ENCODE measurements around the gene BAHCC1. TPM values are rescaled to one million over a fixed set of nuclear protein-coding genes. Genes with fewer than 3 reads are reported as not detected.
"Not testable (repeated sequence)": the region's sequence is repeated elsewhere in the genome, so short reads cannot be mapped to it uniquely, and the experiment has no call there.

BAHCC1 gene
- polyA plus RNA-seq, 5 donors, result 14.1 to 27.2 (median 20.0) TPM

GRCh38 chr17:81425716-81426392 lies 30.6 kb downstream of the BAHCC1 start:
- DNase-seq, result not testable (repeated sequence)

GRCh38 chr17:81426393-81427172 lies 31.3 kb downstream of the BAHCC1 start:
- DNase-seq, result no peak

- DNase-seq, result no peak
Observed at GRCh38 chr17:81427173-81428120, 32.2 kb downstream of the BAHCC1 start.

DNA sequence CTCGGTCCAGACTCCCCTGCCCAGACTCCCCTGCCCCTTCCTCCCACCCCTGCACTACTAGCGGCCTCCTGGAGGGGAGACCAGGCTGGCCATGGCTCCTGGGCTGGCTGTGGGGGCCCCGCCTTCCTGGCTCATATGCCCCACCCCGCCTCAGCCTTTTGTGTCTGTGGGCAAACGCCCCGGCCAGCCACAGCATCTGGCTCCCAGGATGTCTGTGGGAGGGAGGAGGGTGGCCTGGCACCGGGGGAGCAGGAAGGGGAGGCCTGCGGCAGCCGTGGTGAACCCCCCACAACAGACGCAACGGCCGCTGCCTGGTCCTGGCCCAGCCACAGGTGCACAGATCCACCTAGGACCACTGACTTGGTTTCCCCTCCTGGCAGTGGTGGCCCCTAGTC lies 32.9 kb downstream of the BAHCC1 start:
- no peak for DNase-seq

- DNase-seq, result no peak
Observed at GRCh38 chr17:81428516-81428915, 33.3 kb downstream of the BAHCC1 start.

- DNase-seq, result peak; percentile 88 to 89
Observed at GRCh38 chr17:81428948-81429774, 33.9 kb downstream of the BAHCC1 start.

DNA sequence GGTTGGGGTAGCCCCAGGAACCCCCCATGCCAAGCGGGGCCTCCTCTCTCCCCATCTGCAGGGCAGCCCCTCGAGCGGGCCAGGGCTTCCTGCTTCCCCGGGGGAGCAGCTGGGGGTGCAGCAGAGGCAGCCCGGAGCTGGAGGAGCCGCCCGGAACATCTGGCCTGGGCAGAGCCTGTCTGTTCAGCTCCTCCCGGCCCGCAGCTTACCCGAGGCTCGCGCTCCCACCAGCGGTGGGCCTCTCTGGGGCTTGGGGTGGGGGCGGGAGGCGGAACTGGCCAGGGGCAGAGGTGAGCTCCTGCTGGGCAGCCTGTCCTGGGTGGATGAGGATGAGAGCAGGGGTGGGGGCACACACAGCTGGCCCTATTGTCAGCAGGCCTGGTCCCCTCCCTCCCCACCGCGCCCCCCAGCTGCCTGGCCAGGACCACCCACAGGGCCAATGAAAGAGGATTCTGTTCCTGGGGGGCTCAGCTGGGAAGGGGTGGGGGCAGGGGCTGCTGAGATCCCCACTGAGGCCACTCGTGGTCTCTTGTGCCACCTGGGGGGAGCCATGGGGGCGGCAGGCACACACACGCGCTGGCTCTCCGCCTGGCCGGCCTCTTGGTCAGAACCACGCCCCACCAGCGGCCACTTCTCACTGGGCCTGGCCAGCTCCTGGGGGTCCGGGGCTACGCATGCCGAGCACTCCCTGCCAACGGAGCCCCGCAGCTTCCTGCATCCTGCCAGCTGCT lies 34.7 kb downstream of the BAHCC1 start:
- peak; percentile 64 to 71 for DNase-seq

GRCh38 chr17:81431545-81432482 lies 36.6 kb downstream of the BAHCC1 start:
- no peak for DNase-seq

GRCh38 chr17:81432941-81433340 lies 37.7 kb downstream of the BAHCC1 start:
- no peak for DNase-seq

- no peak for DNase-seq
Observed at GRCh38 chr17:81433656-81434055, 38.4 kb downstream of the BAHCC1 start.

DNA sequence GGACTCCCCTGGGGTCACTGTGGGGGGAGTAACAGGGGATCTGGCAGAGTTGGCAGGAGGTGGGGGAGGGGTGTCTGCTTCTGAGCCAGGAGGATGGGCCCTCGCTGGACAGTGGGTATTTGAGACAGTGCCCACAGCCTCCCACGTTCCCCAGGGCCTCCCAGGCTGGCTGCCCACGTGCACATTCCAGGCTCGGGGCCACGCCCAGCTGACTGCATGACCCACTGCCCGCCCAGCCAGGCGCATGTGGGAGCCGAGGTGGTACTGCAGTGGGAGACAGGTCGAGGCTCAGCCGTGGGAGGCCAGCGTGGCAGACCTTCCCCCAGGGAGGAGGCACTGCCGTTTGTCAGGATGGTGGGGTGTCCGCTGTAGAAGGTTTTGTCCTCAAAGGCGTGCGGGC lies 38.8 kb downstream of the BAHCC1 start:
- no peak for DNase-seq

DNA sequence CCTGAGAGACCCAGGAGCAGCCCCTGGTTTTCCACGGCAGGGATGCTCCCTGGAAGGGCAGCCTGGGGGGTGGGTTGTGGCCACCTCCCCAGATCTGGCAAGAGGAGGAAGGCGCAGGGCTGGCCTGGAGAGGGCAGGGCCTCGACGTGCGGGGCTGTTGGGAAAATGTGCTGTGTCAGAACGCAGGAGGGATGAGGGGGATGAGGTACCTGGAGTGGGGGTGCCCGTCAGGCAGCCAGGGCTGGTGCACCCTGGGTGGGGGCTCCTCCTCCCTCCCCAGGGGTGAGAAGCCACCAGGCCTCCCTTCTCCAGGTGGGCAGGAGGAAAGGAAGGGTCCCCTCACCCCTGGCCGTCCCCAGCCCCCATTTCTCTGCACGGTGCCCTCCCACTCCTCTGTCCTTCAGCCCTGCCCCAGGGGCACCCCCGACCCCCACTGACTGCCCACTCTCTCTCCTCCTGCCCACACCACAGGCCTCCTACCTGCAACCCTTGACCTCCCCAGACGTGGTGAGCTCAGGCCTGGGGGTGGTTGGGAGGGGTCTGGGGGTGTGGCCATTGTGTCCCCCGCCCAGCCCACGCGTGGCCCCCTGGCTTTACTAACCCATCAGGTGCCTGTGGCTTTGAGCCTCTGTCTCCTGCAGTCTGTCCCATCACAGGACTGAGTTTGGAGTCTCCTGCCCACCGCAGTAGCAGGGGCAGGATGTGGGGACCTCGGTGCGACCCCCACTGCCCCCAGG lies 39.6 kb downstream of the BAHCC1 start:
- no peak for DNase-seq

DNA sequence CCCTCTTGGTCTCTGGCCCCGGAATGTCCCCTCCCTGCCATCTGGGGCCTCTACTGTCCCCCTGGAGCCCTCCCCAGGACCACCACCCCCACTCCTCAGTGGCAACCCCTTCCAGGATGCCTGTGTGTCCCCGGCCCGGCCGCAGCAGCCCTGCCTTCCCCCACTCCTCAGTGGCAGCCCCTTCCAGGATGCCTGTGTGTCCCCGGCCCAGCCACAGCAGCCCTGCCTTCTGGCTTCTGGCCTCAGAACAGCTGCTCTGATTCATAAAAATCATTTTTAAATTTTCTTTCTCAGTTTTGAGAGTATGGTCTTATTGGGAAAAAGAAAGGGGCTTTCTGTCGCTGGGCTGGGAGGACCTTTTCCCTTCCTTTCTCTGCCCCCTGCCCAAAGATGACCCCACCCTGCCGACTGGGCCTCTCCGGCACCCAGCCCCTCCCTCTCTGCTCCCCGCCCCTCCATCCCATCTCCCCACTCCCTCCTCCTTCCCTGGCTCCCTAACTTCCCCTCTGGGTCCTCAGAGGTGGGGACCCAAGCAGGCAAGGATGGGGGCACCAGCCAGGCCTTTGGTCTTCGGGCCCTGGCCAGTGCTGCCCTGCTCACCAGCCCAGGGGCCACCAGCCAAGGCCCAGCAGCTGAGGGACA lies 40.5 kb downstream of the BAHCC1 start:
- no peak for DNase-seq

- DNase-seq, result peak; percentile 58 to 72
Observed at GRCh38 chr17:81436294-81436849, 41.1 kb downstream of the BAHCC1 start.

- no peak for DNase-seq
Observed at GRCh38 chr17:81437191-81437651, 42.0 kb downstream of the BAHCC1 start.

- no peak for DNase-seq
Observed at GRCh38 chr17:81438007-81438659, 42.9 kb downstream of the BAHCC1 start.

DNA sequence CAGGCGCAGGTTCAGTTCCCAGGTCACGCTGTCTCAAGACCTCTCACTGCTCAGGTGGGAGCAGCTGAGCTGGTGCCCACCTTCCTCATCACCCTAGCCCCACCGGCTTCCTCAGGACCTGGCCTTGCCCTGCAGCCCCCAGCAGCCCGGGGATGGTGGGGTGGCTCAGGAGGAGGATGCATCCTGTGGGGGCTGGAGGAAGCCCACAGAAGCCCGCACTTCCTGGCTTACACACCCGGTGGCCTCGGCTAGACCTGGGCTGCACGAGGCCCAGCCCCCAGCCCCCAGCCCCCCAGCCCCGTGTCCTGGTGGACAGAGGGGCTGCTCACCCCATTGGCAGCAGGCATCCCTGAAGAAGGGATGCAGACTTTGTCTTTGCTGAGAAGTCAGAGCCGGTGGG lies 43.4 kb downstream of the BAHCC1 start:
- DNase-seq, result no peak

All from right lung (tissue), 5 donors.